Measurements from ENCODE around the gene FAM131A.

GRCh38 chr3:184359610-184360009 lies 22.2 kb downstream of the FAM131A start:
- no peak for TF ChIP-seq CTCF (IDR thresholded peaks at IDR 0.05; ENCODE audit: insufficient read depth, low read length)
- no peak for TF ChIP-seq SPI1 (IDR thresholded peaks at IDR 0.05; ENCODE audit: borderline replicate concordance, low read depth)
- TF ChIP-seq, protein P1, sequence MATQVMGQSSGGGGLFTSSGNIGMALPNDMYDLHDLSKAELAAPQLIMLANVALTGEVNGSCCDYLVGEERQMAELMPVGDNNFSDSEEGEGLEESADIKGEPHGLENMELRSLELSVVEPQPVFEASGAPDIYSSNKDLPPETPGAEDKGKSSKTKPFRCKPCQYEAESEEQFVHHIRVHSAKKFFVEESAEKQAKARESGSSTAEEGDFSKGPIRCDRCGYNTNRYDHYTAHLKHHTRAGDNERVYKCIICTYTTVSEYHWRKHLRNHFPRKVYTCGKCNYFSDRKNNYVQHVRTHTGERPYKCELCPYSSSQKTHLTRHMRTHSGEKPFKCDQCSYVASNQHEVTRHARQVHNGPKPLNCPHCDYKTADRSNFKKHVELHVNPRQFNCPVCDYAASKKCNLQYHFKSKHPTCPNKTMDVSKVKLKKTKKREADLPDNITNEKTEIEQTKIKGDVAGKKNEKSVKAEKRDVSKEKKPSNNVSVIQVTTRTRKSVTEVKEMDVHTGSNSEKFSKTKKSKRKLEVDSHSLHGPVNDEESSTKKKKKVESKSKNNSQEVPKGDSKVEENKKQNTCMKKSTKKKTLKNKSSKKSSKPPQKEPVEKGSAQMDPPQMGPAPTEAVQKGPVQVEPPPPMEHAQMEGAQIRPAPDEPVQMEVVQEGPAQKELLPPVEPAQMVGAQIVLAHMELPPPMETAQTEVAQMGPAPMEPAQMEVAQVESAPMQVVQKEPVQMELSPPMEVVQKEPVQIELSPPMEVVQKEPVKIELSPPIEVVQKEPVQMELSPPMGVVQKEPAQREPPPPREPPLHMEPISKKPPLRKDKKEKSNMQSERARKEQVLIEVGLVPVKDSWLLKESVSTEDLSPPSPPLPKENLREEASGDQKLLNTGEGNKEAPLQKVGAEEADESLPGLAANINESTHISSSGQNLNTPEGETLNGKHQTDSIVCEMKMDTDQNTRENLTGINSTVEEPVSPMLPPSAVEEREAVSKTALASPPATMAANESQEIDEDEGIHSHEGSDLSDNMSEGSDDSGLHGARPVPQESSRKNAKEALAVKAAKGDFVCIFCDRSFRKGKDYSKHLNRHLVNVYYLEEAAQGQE (IDR thresholded peaks at IDR 0.05; ENCODE audit: insufficient replicate concordance, low read depth), result no peak
- no peak for TF ChIP-seq GABPA (IDR thresholded peaks at IDR 0.05; ENCODE audit: low read depth)
- TF ChIP-seq POLR2AphosphoS5 (IDR thresholded peaks at IDR 0.05; ENCODE audit: low read depth), result no peak

Measured in HL-60 (cell line).